Umbilical cord (tissue), 2 donors: Measurements from ENCODE around the gene PEX10. TPM values are rescaled to one million over a fixed set of nuclear protein-coding genes. Genes with fewer than 3 reads are reported as not detected.
"Not testable (repeated sequence)": the region's sequence is repeated elsewhere in the genome, so short reads cannot be mapped to it uniquely, and the experiment has no call there.

Experiments used
- DNase-seq: peaks from one replicate; pipeline ENCODE4 v3.0.0-alpha.2; 2015; ENCODE audit warnings: low spot score
- total RNA-seq: library from RNA; depleted of rRNA; stranded (reverse); fragments of >200 nt; gene quantifications from one replicate; pipeline ENCODE4 v1.2.3, GENCODE V29; 2014; ENCODE audit warnings: low replicate concordance; ENCODE audit not compliant: insufficient read depth

Gene PEX10
- total RNA-seq: 22.6 TPM

DNA sequence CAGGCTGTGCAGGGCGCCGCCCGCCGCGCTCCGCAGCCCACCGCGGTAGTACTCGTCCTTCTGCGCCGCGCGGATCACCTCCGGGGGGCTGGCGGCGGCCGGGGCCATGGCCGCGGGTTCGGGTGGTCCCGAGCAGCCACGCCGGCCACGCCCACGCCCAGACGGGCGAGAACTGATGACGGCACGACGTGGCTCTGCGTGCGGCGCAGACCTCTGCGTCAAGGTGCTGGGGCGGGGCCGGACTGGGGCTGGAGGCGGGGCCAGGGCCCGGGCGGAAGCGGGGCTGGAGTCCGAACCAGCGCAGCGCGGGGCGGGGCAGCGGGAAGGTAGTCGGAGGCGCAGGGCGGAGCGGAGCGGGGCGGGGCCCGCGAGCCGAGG is at the start of gene PEX10:
PEX10 (minus strand) TSS at position 170 of the 378 bp plus-strand sequence; CDS start at position 108, 62 bp downstream.
- DNase-seq: peak; percentile 97

DNA sequence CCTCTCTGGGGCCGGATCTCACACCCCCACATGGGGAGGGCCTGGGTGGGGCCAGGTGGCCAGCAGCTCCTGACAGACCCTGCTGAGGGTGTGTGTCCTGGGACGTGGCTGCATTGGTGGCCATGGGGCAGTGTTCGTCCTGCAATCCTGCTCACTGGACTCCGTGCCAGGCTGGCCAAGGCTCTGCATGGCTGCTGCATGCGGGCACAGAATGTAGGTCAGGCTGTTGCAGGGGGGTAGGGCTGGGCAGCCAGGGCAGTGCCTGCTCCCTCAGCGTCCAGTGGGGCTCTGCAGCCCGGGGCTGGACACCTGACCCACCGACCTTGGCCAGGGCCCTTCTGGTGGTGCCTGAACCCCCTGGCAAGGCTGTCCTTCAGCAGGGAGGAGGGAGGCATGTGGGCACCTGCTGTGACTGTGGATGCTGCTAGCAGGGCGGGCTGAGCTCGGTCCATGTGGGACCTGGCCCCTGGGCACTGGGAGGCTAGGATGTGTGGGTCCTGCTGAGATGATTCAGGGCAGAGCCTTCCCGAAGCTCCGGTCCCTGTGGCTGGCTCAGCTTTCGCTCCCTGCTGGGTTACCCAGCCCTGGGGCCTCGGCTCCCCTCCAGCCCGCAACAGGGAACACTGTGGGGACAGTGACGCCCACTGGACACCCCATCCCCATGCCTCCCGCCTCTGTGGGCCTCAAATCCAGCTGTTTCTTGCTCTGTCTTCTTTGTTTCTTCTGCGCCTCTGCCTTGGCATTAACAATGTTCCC is 48.8 kb upstream of the PEX10 start:
- no peak for DNase-seq

DNA sequence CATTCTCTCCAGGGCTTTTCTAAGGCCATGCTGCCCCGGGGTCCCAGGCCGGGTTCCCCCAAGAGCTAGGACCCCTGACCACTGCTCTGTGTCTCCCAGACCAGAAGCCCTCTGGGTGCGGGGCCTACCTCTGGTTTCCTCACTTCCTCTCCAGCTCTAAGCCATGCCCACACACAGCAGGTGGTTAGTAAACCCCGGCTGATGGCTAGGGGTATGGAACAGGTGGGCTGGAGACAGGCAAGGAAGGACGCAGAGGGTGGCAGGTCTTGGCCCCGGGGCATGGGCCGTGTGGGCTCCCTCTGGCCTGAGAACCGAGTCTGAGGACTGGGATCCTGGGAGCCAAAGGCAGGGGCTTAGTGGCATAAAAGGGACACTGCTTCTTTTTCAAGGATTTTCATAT is 47.8 kb upstream of the PEX10 start:
- DNase-seq: no peak

DNA sequence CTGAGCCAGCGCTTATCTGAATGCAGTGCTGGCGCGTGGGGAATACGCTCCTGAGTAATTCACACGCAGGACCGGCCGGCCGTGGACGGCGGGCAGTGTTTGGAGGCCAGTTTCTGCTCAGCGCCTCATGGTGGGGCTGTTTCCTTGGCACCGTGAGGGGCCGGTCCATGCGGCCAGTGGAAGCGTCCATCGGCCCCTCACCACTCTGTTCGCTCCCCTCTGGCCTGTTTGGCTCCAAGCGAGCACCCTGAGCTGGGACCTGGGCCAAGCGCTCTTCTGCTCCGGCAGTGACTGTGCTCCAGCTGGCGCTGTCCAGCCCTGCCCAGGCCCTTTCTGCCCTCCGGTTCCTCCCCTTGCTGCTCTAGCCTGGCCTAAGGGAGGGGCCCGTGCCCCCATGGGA is 47.4 kb upstream of the PEX10 start:
- DNase-seq: peak; percentile 44

DNA sequence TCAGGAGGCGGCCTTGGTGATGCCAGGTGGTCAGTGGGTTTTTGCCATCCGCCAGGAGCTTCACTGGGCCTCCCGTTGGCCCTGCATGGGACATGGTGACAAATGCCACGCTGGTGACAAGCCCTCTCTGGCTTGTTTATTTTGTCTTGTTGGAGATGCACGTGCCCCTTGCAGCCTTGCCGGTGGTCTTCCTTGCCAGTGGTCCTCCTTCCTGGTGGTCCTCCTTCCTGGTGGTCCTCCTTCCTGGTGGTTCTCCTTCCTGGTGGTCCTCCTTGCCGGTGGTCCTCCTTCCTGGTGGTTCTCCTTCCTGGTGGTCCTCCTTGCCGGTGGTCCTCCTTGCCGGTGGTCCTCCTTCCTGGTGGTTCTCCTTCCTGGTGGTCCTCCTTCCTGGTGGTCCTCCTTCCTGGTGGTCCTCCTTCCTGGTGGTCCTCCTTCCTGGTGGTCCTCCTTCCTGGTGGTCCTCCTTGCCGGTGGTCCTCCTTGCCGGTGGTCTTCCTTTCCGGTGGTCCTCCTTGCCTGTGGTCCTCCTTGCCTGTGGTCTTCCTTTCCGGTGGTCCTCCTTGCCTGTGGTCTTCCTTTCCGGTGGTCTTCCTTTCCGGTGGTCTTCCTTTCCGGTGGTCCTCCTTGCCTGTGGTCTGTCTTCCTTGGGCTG is 46.9 kb upstream of the PEX10 start:
- DNase-seq: not testable (repeated sequence)

DNA sequence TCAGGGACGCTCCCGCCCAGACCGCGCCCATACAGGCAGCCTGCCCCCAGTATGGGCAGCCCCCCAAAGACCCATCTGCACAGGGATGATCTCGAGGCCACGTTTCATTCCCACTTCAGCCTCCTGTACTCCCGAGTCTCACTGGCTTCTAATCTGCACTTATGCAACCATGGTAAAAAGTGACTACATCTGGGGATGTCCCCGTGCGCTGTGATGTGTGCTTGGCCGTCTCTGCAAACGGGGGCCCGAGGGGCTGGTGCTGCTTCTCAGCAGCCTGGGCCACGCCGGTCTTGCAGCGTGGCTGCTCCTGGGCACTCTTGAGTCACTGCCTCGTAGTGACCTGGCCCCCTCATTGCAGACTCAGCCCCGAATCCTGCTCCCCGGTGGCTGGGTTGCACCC is 46.3 kb upstream of the PEX10 start:
- DNase-seq: no peak

DNA sequence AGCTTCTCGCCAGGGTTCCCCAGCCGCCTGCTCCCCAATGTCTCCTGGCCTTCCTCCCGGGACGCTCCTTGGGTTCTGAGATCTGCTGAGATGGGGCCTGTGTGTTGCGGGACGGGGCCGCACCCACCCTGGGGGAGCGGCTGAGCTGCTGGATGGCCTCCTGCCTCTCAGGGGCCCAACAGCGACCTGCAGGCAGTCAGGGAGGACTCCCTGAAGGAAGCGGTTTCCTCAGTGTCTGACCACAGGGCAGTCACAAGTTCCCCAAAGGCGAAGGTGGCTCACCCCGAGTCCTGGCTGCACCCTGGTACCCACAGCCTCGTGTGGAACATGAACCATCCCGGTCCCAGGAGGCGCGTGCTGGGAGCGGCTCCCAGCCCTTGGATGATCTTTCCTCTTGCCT is 45.1 kb upstream of the PEX10 start:
- DNase-seq: no peak

DNA sequence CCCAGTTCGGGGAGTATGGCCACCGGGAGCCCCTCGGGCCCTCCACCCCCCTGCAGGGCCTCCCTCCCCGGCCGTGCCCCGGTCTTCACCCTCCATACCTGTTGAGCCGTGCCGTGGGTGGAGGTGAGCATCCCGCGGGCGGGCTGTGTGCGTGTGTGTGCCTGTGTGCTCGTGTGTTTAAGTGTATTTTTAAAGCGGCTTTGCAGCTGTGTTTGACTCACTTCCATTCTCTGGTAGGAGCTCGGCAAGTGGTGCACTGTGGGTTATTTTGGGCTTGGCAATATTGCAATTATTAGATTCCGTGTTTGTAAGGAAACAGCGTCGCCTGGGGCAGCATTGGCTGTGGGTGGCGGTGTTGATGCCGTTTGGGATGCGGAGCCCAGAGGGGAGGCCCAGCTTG is 43.4 kb upstream of the PEX10 start:
- no peak for DNase-seq

DNA sequence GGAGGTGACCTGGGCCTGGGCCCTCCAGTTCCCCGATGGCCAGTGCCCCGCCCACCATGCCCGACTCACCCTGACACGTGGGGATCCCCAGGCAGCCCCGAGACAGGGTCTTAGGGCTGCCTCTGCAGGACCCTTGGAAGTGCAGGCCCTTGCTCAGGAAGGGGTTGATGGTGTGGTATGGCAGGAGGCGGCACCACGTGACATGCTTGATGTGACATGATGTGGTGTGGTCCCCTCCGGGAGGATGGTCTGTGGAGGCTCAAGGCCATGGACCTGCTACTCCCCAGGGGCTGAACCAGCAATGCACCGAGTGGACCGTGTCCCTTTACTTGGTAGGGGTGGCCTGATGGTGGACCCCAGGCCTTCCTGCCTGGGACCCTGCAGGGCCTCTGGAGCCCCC is 41.9 kb upstream of the PEX10 start:
- DNase-seq: no peak

DNA sequence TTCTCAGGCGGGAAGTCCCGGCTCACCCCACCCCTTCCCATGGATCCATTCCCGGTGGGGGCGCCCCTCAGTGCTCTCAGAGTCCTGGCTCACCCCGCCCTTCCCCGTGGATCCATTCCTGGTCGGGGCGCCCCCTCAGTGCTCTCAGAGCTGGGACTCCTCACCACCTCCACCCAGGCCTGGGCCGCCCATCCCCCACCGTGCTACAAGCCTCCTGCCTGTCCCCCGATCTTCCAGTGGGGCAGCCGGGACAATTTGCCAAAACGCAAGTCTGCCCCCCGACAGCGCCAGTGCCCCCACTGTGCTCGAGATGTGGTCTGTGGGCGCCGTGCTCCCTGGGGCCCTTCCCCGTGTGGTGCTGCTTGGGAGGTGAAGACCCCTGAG is 40.6 kb upstream of the PEX10 start:
- no peak for DNase-seq

DNA sequence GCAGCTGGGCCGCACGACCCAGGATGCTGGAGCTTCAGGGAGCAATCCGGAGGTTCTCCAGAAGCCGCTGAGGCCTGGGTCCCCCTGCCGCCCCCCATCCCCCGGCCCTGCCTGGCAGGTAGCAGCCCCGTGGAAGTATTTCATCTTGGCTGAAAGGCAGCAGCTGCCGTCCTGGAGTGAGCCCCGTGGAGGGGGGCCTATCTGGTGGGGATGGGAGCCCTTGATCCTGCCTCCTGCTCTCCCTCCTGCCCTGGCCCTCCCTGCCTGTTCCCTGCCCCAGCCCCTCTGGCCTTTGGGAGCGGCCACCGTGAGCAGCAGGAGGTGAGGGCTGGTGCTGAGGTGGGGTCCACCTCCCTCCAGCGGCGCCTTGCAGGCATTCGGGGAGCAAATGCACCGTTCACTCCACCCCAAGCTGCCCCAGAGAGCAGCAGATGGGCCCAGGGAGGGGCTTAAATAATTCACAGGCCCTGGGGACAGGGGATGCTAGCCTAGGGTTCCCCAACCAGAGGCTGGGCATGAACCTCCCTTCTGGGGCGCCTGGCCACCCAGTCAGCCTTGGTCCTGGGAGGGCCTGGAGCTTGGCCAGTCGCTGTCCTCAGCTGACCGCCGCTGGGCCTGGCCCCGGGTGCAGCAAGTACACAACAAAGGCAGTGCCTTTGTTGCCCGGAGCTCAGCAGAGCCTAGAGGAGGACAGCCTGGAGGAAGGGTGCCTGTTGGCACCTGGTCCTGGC is 40.0 kb upstream of the PEX10 start:
- no peak for DNase-seq

DNA sequence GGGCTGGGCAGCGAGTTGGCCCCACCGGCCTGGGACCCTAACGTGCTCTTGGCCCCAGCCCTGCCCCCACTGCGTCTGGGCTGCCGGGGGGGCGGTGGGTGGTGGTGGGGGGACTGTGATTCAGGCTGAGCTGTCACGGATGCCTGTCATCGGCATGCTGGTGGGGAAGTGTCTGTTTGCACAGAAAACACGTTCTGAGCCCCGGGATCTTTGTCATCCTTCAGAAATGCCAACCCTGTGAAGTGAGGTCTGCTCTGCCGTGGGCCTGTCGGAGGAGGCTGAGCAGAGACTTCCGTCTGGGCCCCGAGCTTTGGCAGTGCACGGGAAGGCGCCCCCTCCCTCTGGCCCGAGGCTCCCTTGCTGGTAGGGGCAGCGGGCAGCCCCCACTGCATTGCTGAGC is 39.4 kb upstream of the PEX10 start:
- DNase-seq: peak; percentile 45

DNA sequence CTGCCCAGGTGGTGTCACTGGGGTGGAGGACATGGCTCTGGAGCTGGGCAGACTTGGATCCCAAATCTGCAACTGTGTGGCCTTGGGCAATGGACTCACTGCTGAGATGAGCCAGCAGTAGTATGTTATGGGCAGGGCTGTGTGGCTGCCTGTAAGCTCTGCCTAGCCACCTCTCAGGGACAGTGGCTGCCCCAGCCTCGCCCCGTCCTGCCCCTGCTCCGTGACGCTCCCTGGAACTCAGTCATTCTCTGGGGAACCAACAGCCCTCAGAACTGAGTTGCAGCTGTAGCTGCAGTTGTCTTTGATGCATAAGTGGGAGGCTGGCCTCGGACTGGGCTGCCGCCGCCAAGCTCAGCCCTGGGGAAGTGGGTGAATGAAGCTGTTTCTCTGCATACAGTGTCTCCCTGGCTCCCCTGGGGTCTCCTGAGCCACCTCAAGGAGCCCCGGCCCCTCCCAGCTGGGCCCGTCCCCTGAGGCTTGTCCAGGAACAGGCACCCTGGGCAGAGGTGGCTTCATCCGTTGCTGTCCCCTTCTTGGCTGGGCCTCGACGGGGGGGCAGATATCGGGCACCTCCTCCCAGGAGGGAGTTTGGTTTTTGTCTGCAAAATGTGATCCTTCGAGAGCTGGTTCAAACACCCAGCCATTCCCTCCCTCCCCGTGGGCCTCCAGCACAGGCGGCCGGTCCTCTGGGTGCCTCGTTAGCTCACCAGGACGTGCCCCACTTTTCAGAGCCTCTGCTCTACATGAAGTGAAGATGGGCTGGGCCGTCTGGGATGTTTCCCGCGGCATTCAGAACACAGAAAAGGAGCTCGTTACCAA is 37.5 kb upstream of the PEX10 start:
- no peak for DNase-seq

DNA sequence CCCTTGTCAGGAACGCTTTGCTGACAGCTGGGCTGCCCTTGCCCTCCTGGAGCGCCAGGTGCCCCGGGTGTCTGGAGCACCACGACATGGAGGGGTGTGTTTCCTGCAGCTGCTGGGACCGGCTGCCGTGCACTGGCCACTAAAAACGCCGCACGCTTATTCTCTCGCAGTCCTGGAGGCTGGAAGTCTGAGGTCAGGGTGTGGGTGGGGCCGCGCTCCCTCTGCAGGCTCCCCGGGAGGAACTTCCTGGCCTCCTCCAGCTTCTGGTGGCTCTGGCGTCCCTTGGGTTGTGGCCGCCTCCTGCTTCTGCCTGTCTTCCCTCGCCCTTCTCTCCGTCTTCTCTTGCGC is 35.7 kb upstream of the PEX10 start:
- DNase-seq: no peak

DNA sequence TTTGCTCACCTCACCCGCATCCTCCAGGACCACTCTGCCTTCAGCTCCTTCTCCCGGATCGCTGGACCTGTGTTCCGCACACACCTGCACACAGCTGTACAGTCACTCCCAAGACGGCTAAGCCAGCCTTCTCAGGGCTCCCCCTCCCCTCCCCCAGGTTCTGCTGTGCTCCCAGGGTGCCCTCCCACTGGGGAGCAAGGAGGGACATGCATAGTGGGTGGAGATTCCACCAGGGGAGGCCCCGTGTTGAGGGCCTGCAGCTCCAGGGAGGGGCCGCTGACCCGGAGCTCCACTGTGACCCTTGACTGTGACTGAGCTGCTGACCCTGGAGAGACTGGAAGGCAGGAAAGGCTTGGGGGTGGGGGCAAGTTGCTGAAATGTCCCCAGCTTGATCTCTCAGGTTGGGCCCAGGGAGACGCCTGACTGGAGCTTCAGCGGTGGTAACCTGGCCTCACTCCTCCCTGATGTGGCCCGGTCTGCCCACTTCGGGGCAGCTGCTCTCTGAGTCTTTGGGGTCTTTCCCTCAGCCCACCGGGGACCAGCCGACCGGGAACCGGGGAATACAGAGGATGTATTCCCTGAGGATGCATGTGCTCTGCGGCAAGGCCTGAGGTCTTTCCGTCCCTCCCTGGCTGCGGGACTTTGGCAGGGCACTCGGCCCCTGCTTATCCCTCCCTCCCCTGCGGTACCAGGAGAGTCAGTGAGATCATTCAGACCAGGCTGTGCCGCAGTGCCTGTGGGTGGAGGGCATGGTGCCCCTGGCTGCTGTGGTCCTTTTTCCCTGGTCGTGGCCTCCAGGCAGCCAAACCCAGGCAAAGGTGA is 35.1 kb upstream of the PEX10 start:
- no peak for DNase-seq

DNA sequence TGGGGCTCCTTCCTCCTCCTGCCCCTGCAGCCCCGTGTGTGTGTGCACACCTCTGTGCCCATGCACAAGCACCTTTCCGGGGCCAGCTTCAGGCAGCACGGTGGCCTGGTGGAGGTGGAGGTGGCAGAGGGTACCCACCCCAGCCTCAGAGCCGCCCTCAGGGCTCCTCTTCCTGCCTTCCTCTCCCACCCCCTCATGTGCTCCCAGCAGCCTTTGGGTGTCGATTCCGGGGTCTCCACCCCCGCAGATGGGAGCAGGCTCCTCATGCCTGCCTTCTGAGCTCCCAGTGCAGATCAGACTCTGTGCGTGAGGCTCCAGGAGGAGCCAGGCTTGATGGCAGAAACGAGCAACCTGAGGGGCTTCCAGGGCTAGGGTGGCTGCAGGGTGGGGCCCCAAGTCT is 34.5 kb upstream of the PEX10 start:
- no peak for DNase-seq

DNA sequence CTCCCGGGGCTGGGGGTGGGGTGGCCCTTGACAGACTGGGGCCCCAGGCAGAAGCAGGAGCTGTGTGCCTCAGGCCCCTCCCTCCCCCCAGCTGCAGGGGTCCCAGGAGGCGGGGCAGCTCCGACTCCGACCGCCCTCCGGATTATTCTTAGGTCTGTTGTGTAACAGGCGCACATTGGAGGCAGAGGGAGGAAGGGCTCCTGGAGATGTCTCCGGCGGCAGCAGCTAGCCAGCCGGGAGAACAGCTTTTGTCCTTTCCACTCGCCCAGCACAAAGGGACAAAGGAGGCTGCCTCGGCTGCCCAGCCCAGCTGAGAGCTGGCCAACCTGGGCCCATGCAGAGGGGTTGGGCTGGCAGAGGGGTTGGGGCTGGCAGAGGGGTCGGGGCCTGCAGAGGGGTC is 34.0 kb upstream of the PEX10 start:
- peak; percentile 33 for DNase-seq

DNA sequence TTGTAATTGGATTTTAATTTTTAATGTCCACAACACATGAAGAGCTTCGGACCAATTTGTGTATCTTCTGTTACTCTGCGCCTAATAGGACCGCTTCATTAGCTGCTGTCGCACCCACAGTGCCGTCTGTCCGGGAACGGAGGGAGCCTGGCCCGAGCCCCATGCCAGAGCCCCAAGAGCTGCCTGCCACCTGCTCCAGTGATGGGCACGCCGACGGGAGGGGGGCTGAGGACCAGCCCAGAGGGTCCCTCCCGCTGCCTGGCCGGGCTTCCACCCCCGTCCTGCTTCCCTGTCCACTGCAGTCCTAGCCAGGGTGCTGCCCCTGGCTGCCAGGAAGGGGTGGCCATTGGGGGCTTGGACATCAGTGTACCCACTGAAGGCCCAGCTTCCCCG is 33.5 kb upstream of the PEX10 start:
- DNase-seq: no peak

DNA sequence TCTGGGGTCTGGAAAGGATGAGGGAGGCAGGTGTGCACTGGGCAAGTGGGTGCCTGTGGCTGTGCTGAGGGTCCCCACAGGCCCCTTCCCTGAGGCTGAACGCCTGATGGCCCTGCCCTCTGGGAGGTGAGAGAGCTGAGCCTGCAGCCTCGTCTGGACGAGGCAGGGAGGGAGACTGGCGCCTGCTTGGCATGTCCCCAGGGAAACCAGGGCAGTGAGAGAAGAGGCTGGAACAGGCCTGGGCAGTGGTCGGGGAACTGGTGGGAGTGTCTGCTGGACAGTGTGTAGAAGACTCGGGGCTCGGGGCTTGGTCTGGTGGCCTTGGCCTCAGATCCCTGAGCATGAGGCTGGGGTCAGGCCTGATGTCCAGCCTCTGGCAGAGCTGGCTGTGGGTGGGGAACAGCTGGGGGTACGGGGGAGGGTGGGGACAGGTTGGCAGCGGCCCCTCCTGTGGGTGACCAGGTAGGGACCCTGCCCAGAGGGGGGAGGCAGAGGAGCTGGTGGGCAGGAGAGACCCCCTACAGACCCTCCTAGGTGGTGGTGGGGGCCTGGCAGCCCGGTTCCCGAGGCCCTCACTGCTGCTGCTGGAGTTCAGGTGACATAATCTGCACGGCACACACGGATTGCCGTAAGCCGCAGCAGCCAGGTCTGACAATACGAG is 32.9 kb upstream of the PEX10 start:
- no peak for DNase-seq

DNA sequence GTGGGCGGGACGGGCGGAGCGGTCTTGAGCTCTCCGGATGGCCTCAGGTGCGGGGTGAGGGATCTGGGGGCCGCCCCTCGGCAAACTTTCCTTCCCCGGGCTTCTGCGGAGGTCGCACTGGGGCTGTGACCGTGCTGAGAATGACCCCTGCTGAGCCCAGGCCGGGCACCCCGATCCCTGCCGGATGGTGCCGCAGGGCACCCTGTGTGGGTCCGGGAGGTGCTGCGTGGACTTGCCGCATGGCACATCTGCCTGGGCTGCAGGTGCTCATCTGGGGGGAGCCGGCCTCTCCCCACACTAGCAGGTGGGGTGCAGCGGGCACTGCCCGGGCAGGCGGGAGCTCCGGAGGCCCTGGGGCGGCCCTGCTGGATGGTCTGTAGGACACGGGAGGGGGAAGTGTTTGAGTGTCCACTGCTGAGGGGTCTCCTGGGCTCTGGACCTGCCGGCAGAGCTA is 31.8 kb upstream of the PEX10 start:
- DNase-seq: no peak
